GM10266 (cell line): Measurements from ENCODE around the gene ABLIM2.

Experiments used
- DNase-seq: peaks from one replicate; pipeline ENCODE4 v3.0.0; 2012; ENCODE audit errors: extremely low spot score
- TF ChIP-seq, protein P1 (sequence below): IDR thresholded peaks from 2 replicates; pipeline ENCODE4 v1.5.1; 2012; ENCODE audit warnings: mild to moderate bottlenecking, low read depth; ENCODE audit not compliant: control insufficient read depth, insufficient read depth; ENCODE audit errors: missing control alignments

ABLIM2 gene

GRCh38 chr4:8112672-8113071 lies 45.9 kb downstream of the ABLIM2 start:
- TF ChIP-seq, protein P1, sequence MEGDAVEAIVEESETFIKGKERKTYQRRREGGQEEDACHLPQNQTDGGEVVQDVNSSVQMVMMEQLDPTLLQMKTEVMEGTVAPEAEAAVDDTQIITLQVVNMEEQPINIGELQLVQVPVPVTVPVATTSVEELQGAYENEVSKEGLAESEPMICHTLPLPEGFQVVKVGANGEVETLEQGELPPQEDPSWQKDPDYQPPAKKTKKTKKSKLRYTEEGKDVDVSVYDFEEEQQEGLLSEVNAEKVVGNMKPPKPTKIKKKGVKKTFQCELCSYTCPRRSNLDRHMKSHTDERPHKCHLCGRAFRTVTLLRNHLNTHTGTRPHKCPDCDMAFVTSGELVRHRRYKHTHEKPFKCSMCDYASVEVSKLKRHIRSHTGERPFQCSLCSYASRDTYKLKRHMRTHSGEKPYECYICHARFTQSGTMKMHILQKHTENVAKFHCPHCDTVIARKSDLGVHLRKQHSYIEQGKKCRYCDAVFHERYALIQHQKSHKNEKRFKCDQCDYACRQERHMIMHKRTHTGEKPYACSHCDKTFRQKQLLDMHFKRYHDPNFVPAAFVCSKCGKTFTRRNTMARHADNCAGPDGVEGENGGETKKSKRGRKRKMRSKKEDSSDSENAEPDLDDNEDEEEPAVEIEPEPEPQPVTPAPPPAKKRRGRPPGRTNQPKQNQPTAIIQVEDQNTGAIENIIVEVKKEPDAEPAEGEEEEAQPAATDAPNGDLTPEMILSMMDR, result no peak
- no peak for DNase-seq

DNA sequence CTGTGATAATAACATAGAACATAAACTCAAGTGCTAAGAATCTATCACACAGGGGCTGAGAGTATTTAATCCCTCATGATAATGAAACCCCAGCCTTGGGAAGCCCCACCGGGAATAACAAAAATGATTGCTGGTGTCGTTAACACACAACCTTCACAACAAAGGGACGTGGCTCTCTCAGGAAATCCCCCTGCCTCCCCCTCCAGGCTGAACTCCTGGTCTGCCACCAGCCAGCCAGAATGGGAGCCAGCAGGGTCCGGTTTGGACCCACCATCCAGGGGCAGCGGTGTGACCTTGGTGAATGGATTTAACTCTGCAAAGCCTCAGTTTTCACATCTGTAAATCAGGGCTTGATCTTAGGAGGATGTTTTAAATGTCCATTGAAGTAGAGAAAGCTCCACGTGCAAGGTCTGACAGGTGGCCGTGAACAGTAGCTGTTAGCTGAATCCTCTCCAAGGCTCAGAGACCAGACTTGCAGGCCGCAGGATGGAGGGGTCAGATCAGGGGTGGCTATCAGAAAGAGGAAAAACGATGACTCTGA lies 46.5 kb downstream of the ABLIM2 start:
- DNase-seq, result no peak
- TF ChIP-seq, protein P1, result no peak

- TF ChIP-seq, protein P1, result peak; percentile 17
- DNase-seq, result no peak
Observed at GRCh38 chr4:8110071-8110986, 48.3 kb downstream of the ABLIM2 start.

GRCh38 chr4:8109406-8110065 lies 49.1 kb downstream of the ABLIM2 start:
- TF ChIP-seq, protein P1, result no peak
- DNase-seq, result no peak

GRCh38 chr4:8108991-8109390 lies 49.6 kb downstream of the ABLIM2 start:
- DNase-seq, result no peak
- TF ChIP-seq, protein P1, result no peak

- DNase-seq, result no peak
- TF ChIP-seq, protein P1, result no peak
Observed at GRCh38 chr4:8108261-8108660, 50.4 kb downstream of the ABLIM2 start.
